ENCODE measurements around the gene PHAX. TPM values are rescaled to one million over a fixed set of nuclear protein-coding genes. Genes with fewer than 3 reads are reported as not detected.

PHAX gene
- total RNA-seq, 1 experiment from 2014 or later: 30.6 TPM

GRCh38 chr5:126589536-126590297 is 11.0 kb upstream of the PHAX start:
- BruUV-seq (replicated peaks): no TSS peak
- H3K9me3 ChIP-seq (ENCODE audit: insufficient read depth, low read depth): no peaks in the 10 kb centered on the region
- TF ChIP-seq CTCF (conservative IDR thresholded peaks at IDR 0.05) (no peak), EZH2 (IDR thresholded peaks at IDR 0.05; ENCODE audit: low read depth) (no peak)
- H3F3A ChIP-seq (ENCODE audit: insufficient read depth, low read depth): peaks cover 9% of the 10 kb centered on the region; the same call in 1 of the 2 replicates
- H3K4me2 ChIP-seq: no peak overlapping the region
- intact Hi-C loops (cut with micrococcal nuclease; ENCODE audit: unreplicated experiment): loop anchor here (10.0 kb wide), 1 partner anchor 185 kb away; the partner anchor contains the start of gene LMNB1
- peaks cover 22% of the 10 kb centered on the region for H3K79me2 ChIP-seq (ENCODE audit: low read depth)
- H3K4me3 ChIP-seq: no peak overlapping the region
- H3K4me1 ChIP-seq (replicated peaks; ENCODE audit: insufficient read depth): peaks cover 17% of the 10 kb centered on the region
- no peak for DNase-seq
- H3K36me3 ChIP-seq (ENCODE audit: low read depth): no peaks in the 10 kb centered on the region; the same call in 1 of the 2 replicates
- H4K20me1 ChIP-seq (ENCODE audit: insufficient read depth): no peaks in the 10 kb centered on the region
- no peak overlapping the region for H3K27ac ChIP-seq
- no peak overlapping the region for H2AFZ ChIP-seq
- ChIA-PET CTCF (interaction anchor here (0.7 kb wide), 2 partner anchors 13 to 244 kb away, joined by 5 to 6 read pairs; no protein-coding TSS in a partner anchor), POLR2A (ENCODE audit: unreplicated experiment) (no interaction called here)
- no peaks in the 10 kb centered on the region for H3K27me3 ChIP-seq (ENCODE audit: insufficient read depth, low read depth)
- no peaks in the 10 kb centered on the region for H3K9me2 ChIP-seq (ENCODE audit: insufficient read depth)

- H3K9me2 ChIP-seq (ENCODE audit: insufficient read depth): no peaks in the 10 kb centered on the region
- intact Hi-C loops (cut with micrococcal nuclease; ENCODE audit: unreplicated experiment): loop anchor here (10.0 kb wide), 1 partner anchor 183 kb away; the partner anchor contains the start of gene LMNB1
- no peaks in the 10 kb centered on the region; the same call in 1 of the 2 replicates for H3K36me3 ChIP-seq (ENCODE audit: low read depth)
- H3K4me1 ChIP-seq (replicated peaks; ENCODE audit: insufficient read depth): peaks cover 17% of the 10 kb centered on the region
- DNase-seq: no peak
- H3K79me2 ChIP-seq (ENCODE audit: low read depth): peaks cover 22% of the 10 kb centered on the region
- H3K4me3 ChIP-seq: no peak overlapping the region
- no peaks in the 10 kb centered on the region for H3K9me3 ChIP-seq (ENCODE audit: insufficient read depth, low read depth)
- no peak overlapping the region for H3K4me2 ChIP-seq
- no peak overlapping the region for H2AFZ ChIP-seq
- no peaks in the 10 kb centered on the region for H3K27me3 ChIP-seq (ENCODE audit: insufficient read depth, low read depth)
- no peak overlapping the region for H3K27ac ChIP-seq
- POLR2A ChIA-PET (ENCODE audit: unreplicated experiment): no interaction called here
- peaks cover 12% of the 10 kb centered on the region; the same call in 1 of the 2 replicates for H3F3A ChIP-seq (ENCODE audit: insufficient read depth, low read depth)
- H4K20me1 ChIP-seq (ENCODE audit: insufficient read depth): no peaks in the 10 kb centered on the region
- no TSS peak for BruUV-seq (replicated peaks)
- CTCF ChIA-PET: interaction anchor here (0.6 kb wide), 1 partner anchor 210 kb away, joined by 3 read pairs; no protein-coding TSS in a partner anchor
- TF ChIP-seq EZH2 (IDR thresholded peaks at IDR 0.05; ENCODE audit: low read depth) (no peak), CTCF (conservative IDR thresholded peaks at IDR 0.05) (no peak)
Measured at GRCh38 chr5:126591549-126591948, 9.2 kb upstream of the PHAX start.

GRCh38 chr5:126594748-126595485 is 5.8 kb upstream of the PHAX start, which contains the start of gene ALDH7A1:
ALDH7A1 (minus strand) TSS chr5:126595219; CDS start chr5:126595198, 21 bp downstream.
- H3K4me2 ChIP-seq: peak within 1 kb of the TSS; percentile 97
- peak within 1 kb of the TSS; percentile 68 for H3K4me3 ChIP-seq
- TF ChIP-seq CTCF (conservative IDR thresholded peaks at IDR 0.05) (peak; percentile 54), EZH2 (IDR thresholded peaks at IDR 0.05; ENCODE audit: low read depth) (no peak)
- peaks cover 20% of the 10 kb centered on the region for H3K4me1 ChIP-seq (replicated peaks; ENCODE audit: insufficient read depth)
- peaks cover 22% of the 10 kb centered on the region for H3K79me2 ChIP-seq (ENCODE audit: low read depth)
- BruUV-seq (replicated peaks): TSS peak; percentile 54
- intact Hi-C loops (cut with micrococcal nuclease; ENCODE audit: unreplicated experiment): loop anchor here (1.0 to 10.0 kb wide), 4 partner anchors 53 to 243 kb away; partner anchors contain the start of genes GRAMD2B and LMNB1
- ChIA-PET POLR2A (ENCODE audit: unreplicated experiment) (interaction anchor here (0.6 to 1.1 kb wide), 5 partner anchors 9 to 268 kb away, joined by 3 to 11 read pairs (median 4); no protein-coding TSS in a partner anchor), CTCF (interaction anchor here (0.6 to 1.2 kb wide), 3 partner anchors 55 to 895 kb away, joined by 3 to 14 read pairs (median 9); no protein-coding TSS in a partner anchor)
- H3K27me3 ChIP-seq (ENCODE audit: insufficient read depth, low read depth): no peaks in the 10 kb centered on the region
- H3K36me3 ChIP-seq (ENCODE audit: low read depth): no peaks in the 10 kb centered on the region
- no peaks in the 10 kb centered on the region for H3K9me3 ChIP-seq (ENCODE audit: insufficient read depth, low read depth)
- peak within 1 kb of the TSS; percentile 81 for H2AFZ ChIP-seq
- DNase-seq: peak; percentile 84 to 91
- peaks cover 18% of the 10 kb centered on the region; the same call in 1 of the 2 replicates for H3F3A ChIP-seq (ENCODE audit: insufficient read depth, low read depth)
- no peaks in the 10 kb centered on the region for H3K9me2 ChIP-seq (ENCODE audit: insufficient read depth)
- no peaks in the 10 kb centered on the region for H4K20me1 ChIP-seq (ENCODE audit: insufficient read depth)
- peak within 1 kb of the TSS; percentile 45 for H3K27ac ChIP-seq
